Neural progenitor cell (in vitro differentiated cells): ENCODE results near the gene RIPK4. TPM values are rescaled to one million over a fixed set of nuclear protein-coding genes. Genes with fewer than 3 reads are reported as not detected.

ENCODE experiments used
- DNase-seq: peaks from one replicate; pipeline ENCODE4 v3.0.0-alpha.2; 2016; ENCODE audit warnings: low spot score
- H2AFZ ChIP-seq: fragments of 200-600 bp; sonication (generic); replicated peaks from 2 replicates; pipeline ENCODE4 v1.6.1; 2016; ENCODE audit warnings: antibody characterized with exemption
- H3F3A ChIP-seq: fragments of 200-600 bp; sonication (generic); 2 replicates; pipeline ENCODE4 v1.6.1; 2016; ENCODE audit warnings: antibody characterized with exemption, low read depth
- H3K27ac ChIP-seq: fragments of 200-600 bp; sonication (generic); 2 replicates; pipeline ENCODE4 v1.5.1; 2016; ENCODE audit warnings: mild to moderate bottlenecking
- H3K27me3 ChIP-seq: fragments of 200-600 bp; sonication (generic); 2 replicates; pipeline ENCODE4 v1.6.1; 2016; ENCODE audit warnings: mild to moderate bottlenecking, moderate library complexity
- H3K36me3 ChIP-seq: fragments of 200-600 bp; sonication (generic); 2 replicates; pipeline ENCODE4 v1.5.1; 2016
- H3K4me1 ChIP-seq: fragments of 200-600 bp; sonication (generic); 2 replicates; pipeline ENCODE4 v1.6.1; 2016; ENCODE audit warnings: mixed run types
- H3K4me2 ChIP-seq: fragments of 200-600 bp; sonication (generic); 2 replicates; pipeline ENCODE4 v1.6.1; 2016
- H3K4me3 ChIP-seq: fragments of 200-600 bp; sonication (generic); 2 replicates; pipeline ENCODE4 v1.5.1; 2016
- H3K79me2 ChIP-seq: fragments of 200-600 bp; sonication (generic); 2 replicates; pipeline ENCODE4 v1.6.1; 2016; ENCODE audit warnings: low read depth
- H3K9ac ChIP-seq: fragments of 200-600 bp; sonication (generic); 2 replicates; pipeline ENCODE4 v1.6.1; 2016
- H3K9me3 ChIP-seq: fragments of 200-600 bp; sonication (generic); 2 replicates; pipeline ENCODE4 v1.5.1; 2016; ENCODE audit warnings: low read depth
- H4K20me1 ChIP-seq: fragments of 200-600 bp; sonication (generic); 2 replicates; pipeline ENCODE4 v1.6.1; 2016; ENCODE audit warnings: low read depth
- H3K27ac Mint-ChIP-seq: 3 replicates; pipeline ENCODE4 v1.8.0; 2021; ENCODE audit warnings: mixed read lengths
- H3K27me3 Mint-ChIP-seq: 2 replicates; pipeline ENCODE4 v1.8.0; 2022; ENCODE audit warnings: low read depth, mild to moderate bottlenecking, inconsistent platforms, moderate library complexity, mixed read lengths; ENCODE audit not compliant: insufficient read depth
- H3K36me3 Mint-ChIP-seq: 3 replicates; pipeline ENCODE4 v1.8.0; 2021; ENCODE audit warnings: mixed read lengths
- H3K4me1 Mint-ChIP-seq: 3 replicates; pipeline ENCODE4 v1.8.0; 2021; ENCODE audit warnings: mixed read lengths
- H3K4me3 Mint-ChIP-seq: 3 replicates; pipeline ENCODE4 v1.8.0; 2021; ENCODE audit warnings: mild to moderate bottlenecking, moderate library complexity, mixed read lengths
- H3K9me3 Mint-ChIP-seq: 3 replicates; pipeline ENCODE4 v1.8.0; 2020; ENCODE audit warnings: mixed read lengths
- CTCF ChIP-seq: fragments of 200-600 bp; sonication (generic); IDR thresholded peaks from 2 replicates; pipeline ENCODE4 v1.5.1; 2017; ENCODE audit warnings: antibody characterized with exemption, mild to moderate bottlenecking
- EZH2 ChIP-seq: fragments of 200-600 bp; sonication (generic); IDR thresholded peaks from 2 replicates; pipeline ENCODE4 v1.6.1; 2017; ENCODE audit warnings: antibody characterized with exemption, mild to moderate bottlenecking, moderate library complexity
- EZH2phosphoT487 ChIP-seq: fragments of 200-600 bp; sonication (generic); IDR thresholded peaks from 2 replicates; pipeline ENCODE4 v1.6.1; 2017; ENCODE audit warnings: antibody characterized with exemption
- total RNA-seq: library from RNA; depleted of rRNA; stranded (reverse); fragments of >200 nt; gene quantifications from 2 replicates; pipeline ENCODE4 v1.2.3, GENCODE V29; 2015; ENCODE audit warnings: low replicate concordance

Gene RIPK4
- total RNA-seq, 1 donor from 2014 or later: 1.3 TPM

GRCh38 chr21:41706263-41706639 is 60.6 kb downstream of the RIPK4 start:
- H3K27me3 ChIP-seq: peaks cover 3% of the 10 kb centered on the region
- Mint-ChIP-seq H3K4me3 (no peak overlapping the region), H3K4me1 (peaks cover 4% of the 10 kb centered on the region), H3K9me3 (peaks cover 6% of the 10 kb centered on the region), H3K27ac (no peak overlapping the region), H3K36me3 (no peaks in the 10 kb centered on the region), H3K27me3 (peaks cover 6% of the 10 kb centered on the region)
- H3K4me1 ChIP-seq: no peaks in the 10 kb centered on the region
- H2AFZ ChIP-seq: no peak overlapping the region
- no peaks in the 10 kb centered on the region for H3K79me2 ChIP-seq
- no peak overlapping the region for H3K27ac ChIP-seq
- no peaks in the 10 kb centered on the region for H3F3A ChIP-seq
- H3K36me3 ChIP-seq: no peaks in the 10 kb centered on the region
- no peaks in the 10 kb centered on the region for H4K20me1 ChIP-seq
- no peak overlapping the region for H3K4me3 ChIP-seq
- no peaks in the 10 kb centered on the region for H3K9me3 ChIP-seq
- H3K4me2 ChIP-seq: no peak overlapping the region
- H3K9ac ChIP-seq: no peak overlapping the region
- no peak for DNase-seq
- TF ChIP-seq EZH2: no peak
- no peak for TF ChIP-seq CTCF
- no peak for TF ChIP-seq EZH2phosphoT487

GRCh38 chr21:41705546-41706262 is 61.1 kb downstream of the RIPK4 start:
- no peak overlapping the region for H3K27ac Mint-ChIP-seq
- H3K9me3 Mint-ChIP-seq: peaks cover 6% of the 10 kb centered on the region
- no peak for DNase-seq

GRCh38 chr21:41703857-41704501 is 62.9 kb downstream of the RIPK4 start:
- H3K36me3 Mint-ChIP-seq: no peaks in the 10 kb centered on the region
- Histone ChIP-seq H3K79me2 (no peaks in the 10 kb centered on the region), H4K20me1 (no peaks in the 10 kb centered on the region), H3K4me3 (no peak overlapping the region), H3K9me3 (no peaks in the 10 kb centered on the region), H3K4me2 (no peak overlapping the region), H2AFZ (no peak overlapping the region), H3K4me1 (no peaks in the 10 kb centered on the region), H3K27ac (no peak overlapping the region), H3K27me3 (no peaks in the 10 kb centered on the region), H3K36me3 (no peaks in the 10 kb centered on the region), H3K9ac (no peak overlapping the region), H3F3A (no peaks in the 10 kb centered on the region)
- no peak overlapping the region for H3K27ac Mint-ChIP-seq
- peaks cover 6% of the 10 kb centered on the region for H3K9me3 Mint-ChIP-seq
- H3K4me3 Mint-ChIP-seq: no peak overlapping the region
- no peak for TF ChIP-seq CTCF
- TF ChIP-seq EZH2phosphoT487: no peak
- TF ChIP-seq EZH2: no peak
- DNase-seq: no peak
- peaks cover 4% of the 10 kb centered on the region for H3K4me1 Mint-ChIP-seq
- peaks cover 2% of the 10 kb centered on the region for H3K27me3 Mint-ChIP-seq

More at GRCh38 chr21:41705546-41706262, 61.1 kb downstream of the RIPK4 start:
- no peaks in the 10 kb centered on the region for H3F3A ChIP-seq
- H3K4me1 Mint-ChIP-seq: peaks cover 4% of the 10 kb centered on the region
- H4K20me1 ChIP-seq: no peaks in the 10 kb centered on the region
- H3K79me2 ChIP-seq: no peaks in the 10 kb centered on the region
- no peak overlapping the region for H3K9ac ChIP-seq
- no peaks in the 10 kb centered on the region for H3K36me3 ChIP-seq
- H3K4me3 Mint-ChIP-seq: no peak overlapping the region
- H3K9me3 ChIP-seq: no peaks in the 10 kb centered on the region
- H3K27me3 ChIP-seq: no peaks in the 10 kb centered on the region
- TF ChIP-seq CTCF (no peak), EZH2phosphoT487 (no peak), EZH2 (no peak)
- H3K36me3 Mint-ChIP-seq: no peaks in the 10 kb centered on the region
- no peak overlapping the region for H2AFZ ChIP-seq
- H3K4me2 ChIP-seq: no peak overlapping the region
- H3K27ac ChIP-seq: no peak overlapping the region
- H3K4me3 ChIP-seq: no peak overlapping the region
- peaks cover 3% of the 10 kb centered on the region for H3K27me3 Mint-ChIP-seq
- no peaks in the 10 kb centered on the region for H3K4me1 ChIP-seq
